GM23338 (cell line): Measurements from ENCODE around the gene PEPD. TPM values are rescaled to one million over a fixed set of nuclear protein-coding genes. Genes with fewer than 3 reads are reported as not detected.

Source experiments
- ATAC-seq: fragments of 200-7000 bp; cut with Tn5 transposase; 3 replicates; pipeline ENCODE4 v1.9.1; 2020
- DNase-seq: peaks from one replicate; pipeline ENCODE4 v3.0.0-alpha.2; 2015; ENCODE audit warnings: low spot score
- H2AFZ ChIP-seq: fragments of 200-600 bp; sonication (generic); 2 replicates; pipeline ENCODE4 v1.8.0; 2016; ENCODE audit warnings: antibody characterized with exemption, mild to moderate bottlenecking, moderate library complexity
- H3F3A ChIP-seq: fragments of 200-600 bp; sonication (generic); replicated peaks from 2 replicates; pipeline ENCODE4 v1.8.0; 2017; ENCODE audit warnings: antibody characterized with exemption, mixed run types, low read depth
- H3K27ac ChIP-seq: fragments of 200-600 bp; sonication (generic); 2 replicates; pipeline ENCODE4 v1.6.1; 2016; ENCODE audit warnings: low read depth
- H3K27me3 ChIP-seq: fragments of 200-600 bp; sonication (generic); 2 replicates; pipeline ENCODE4 v1.8.0; 2016; ENCODE audit warnings: mild to moderate bottlenecking, mixed run types, moderate library complexity; ENCODE audit not compliant: insufficient read depth
- H3K36me3 ChIP-seq: fragments of 200-600 bp; sonication (generic); 2 replicates; pipeline ENCODE4 v1.8.0; 2016; ENCODE audit warnings: mild to moderate bottlenecking; ENCODE audit not compliant: insufficient read depth
- H3K4me1 ChIP-seq: fragments of 200-600 bp; sonication (generic); 2 replicates; pipeline ENCODE4 v1.8.0; 2016; ENCODE audit warnings: mild to moderate bottlenecking, moderate library complexity; ENCODE audit not compliant: insufficient read depth
- H3K4me2 ChIP-seq: fragments of 200-600 bp; sonication (generic); 2 replicates; pipeline ENCODE4 v1.7.1; 2017; ENCODE audit warnings: mixed run types
- H3K4me3 ChIP-seq: fragments of 200-600 bp; sonication (generic); 2 replicates; pipeline ENCODE4 v1.6.1; 2016; ENCODE audit warnings: mixed run types
- H3K79me2 ChIP-seq: fragments of 200-600 bp; sonication (generic); replicated peaks from 2 replicates; pipeline ENCODE4 v1.8.0; 2017; ENCODE audit warnings: mild to moderate bottlenecking; ENCODE audit not compliant: insufficient read depth
- H3K9me2 ChIP-seq: fragments of 200-600 bp; sonication (generic); 2 replicates; pipeline ENCODE4 v1.8.0; 2017; ENCODE audit not compliant: insufficient read depth
- H4K20me1 ChIP-seq: fragments of 200-600 bp; sonication (generic); replicated peaks from 2 replicates; pipeline ENCODE4 v1.8.0; 2017; ENCODE audit warnings: mild to moderate bottlenecking; ENCODE audit not compliant: insufficient read depth
- H3K27ac Mint-ChIP-seq: 2 replicates; pipeline ENCODE4 v1.8.0; 2020; ENCODE audit warnings: inconsistent platforms, mild to moderate bottlenecking, moderate library complexity, mixed read lengths
- H3K27me3 Mint-ChIP-seq: 3 replicates; pipeline ENCODE4 v1.8.0; 2022; ENCODE audit warnings: low read depth, mild to moderate bottlenecking, moderate library complexity, mixed read lengths, inconsistent platforms; ENCODE audit not compliant: insufficient read depth, poor library complexity
- H3K36me3 Mint-ChIP-seq: 3 replicates; pipeline ENCODE4 v1.8.0; 2021; ENCODE audit warnings: low read depth, mild to moderate bottlenecking, inconsistent platforms, moderate library complexity, mixed read lengths
- H3K4me1 Mint-ChIP-seq: 3 replicates; pipeline ENCODE4 v1.8.0; 2020; ENCODE audit warnings: mild to moderate bottlenecking, inconsistent platforms, mixed read lengths
- H3K4me3 Mint-ChIP-seq: 3 replicates; pipeline ENCODE4 v1.8.0; 2021; ENCODE audit warnings: moderate library complexity, mild to moderate bottlenecking, inconsistent platforms, mixed read lengths
- H3K9me3 Mint-ChIP-seq: 3 replicates; pipeline ENCODE4 v1.8.0; 2020; ENCODE audit warnings: moderate library complexity, mild to moderate bottlenecking, inconsistent platforms, mixed read lengths
- CREB1 ChIP-seq: fragments of 250-450 bp; sonication (Bioruptor Pico); IDR thresholded peaks from 2 replicates; pipeline ENCODE4 v1.5.0; 2020; ENCODE audit warnings: low read depth, mild to moderate bottlenecking, moderate library complexity
- CTCF ChIP-seq, 2 experiments: fragments of 200-600 bp in 1 of 2; sonication (generic) in 1 of 2; conservative IDR thresholded peaks; 2 replicates each; pipeline versions ENCODE4 v1.5.1 to v1.6.1; 2016 to 2017; ENCODE audit warnings: antibody characterized with exemption in 2 of 2, low read depth in 2 of 2, mild to moderate bottlenecking in 2 of 2, moderate library complexity in 1 of 2
- ETS1 ChIP-seq: IDR thresholded peaks from 2 replicates; pipeline ENCODE4 v1.6.1; 2016; ENCODE audit warnings: antibody characterized with exemption
- EZH2 ChIP-seq: fragments of 200-600 bp; sonication (generic); IDR thresholded peaks from one replicate; pipeline ENCODE4 v1.8.0; 2017; ENCODE audit warnings: antibody characterized with exemption, mild to moderate bottlenecking, low read depth; ENCODE audit not compliant: unreplicated experiment
- EZH2phosphoT487 ChIP-seq: fragments of 200-600 bp; sonication (generic); IDR thresholded peaks from one replicate; pipeline ENCODE4 v1.8.1; 2018; ENCODE audit warnings: antibody characterized with exemption; ENCODE audit not compliant: unreplicated experiment
- JUNB ChIP-seq: IDR thresholded peaks from one replicate; pipeline ENCODE4 v1.6.1; 2016; ENCODE audit warnings: antibody characterized with exemption; ENCODE audit not compliant: unreplicated experiment
- NANOG ChIP-seq: IDR thresholded peaks from 2 replicates; pipeline ENCODE4 v1.6.1; 2016; ENCODE audit warnings: antibody characterized with exemption, borderline replicate concordance
- POLR2AphosphoS5 ChIP-seq: IDR thresholded peaks from 2 replicates; pipeline ENCODE4 v1.6.1; 2016; ENCODE audit warnings: antibody characterized with exemption, low read depth
- REST ChIP-seq: IDR thresholded peaks from one replicate; pipeline ENCODE4 v1.6.1; 2018; ENCODE audit warnings: antibody characterized with exemption; ENCODE audit not compliant: unreplicated experiment
- STAT1 ChIP-seq: IDR thresholded peaks from one replicate; pipeline ENCODE4 v1.6.1; 2016; ENCODE audit warnings: antibody characterized with exemption; ENCODE audit not compliant: unreplicated experiment
- ZNF114 ChIP-seq: fragments of 250-450 bp; sonication (Bioruptor Pico); IDR thresholded peaks from 2 replicates; pipeline ENCODE4 v1.5.0; 2020; ENCODE audit warnings: mild to moderate bottlenecking, moderate library complexity
- ZNF331 ChIP-seq: fragments of 250-450 bp; sonication (Bioruptor Pico); IDR thresholded peaks from 2 replicates; pipeline ENCODE4 v1.5.0; 2020; ENCODE audit warnings: low read depth, mild to moderate bottlenecking, moderate library complexity
- polyA plus RNA-seq: library from polyadenylated mRNA; unstranded; fragments of >200 nt; fragmentation: Nextera tagmentation; extraction: Ambion mirVana; gene quantifications from 2 replicates; pipeline ENCODE4 v1.2.1, GENCODE V29; 2016
- total RNA-seq: library from RNA; depleted of rRNA; stranded (reverse); fragments of >200 nt; shearing (Covaris generic); gene quantifications from 2 replicates; pipeline ENCODE4 v1.2.3, GENCODE V29; 2014

Gene PEPD
- total and polyA plus RNA-seq, 2 experiments from 2014 or later, result 81.7 to 89.2 TPM

GRCh38 chr19:33472226-33472625, 49.4 kb downstream of the PEPD start (continued):
- TF ChIP-seq ETS1 (no peak), ZNF114 (CRISPR knock-in tag) (no peak), CTCF (conservative IDR thresholded peaks at IDR 0.05; ENCODE audit: low read depth in 2 of 2) (no peak), NANOG (no peak), STAT1 (no peak), ZNF331 (CRISPR knock-in tag) (no peak), REST (no peak), CREB1 (no peak), EZH2 (no peak), EZH2phosphoT487 (no peak), JUNB (no peak)

- no peak for ATAC-seq
- peaks cover 2% of the 10 kb centered on the region; the same call in 1 of the 3 replicates for H3K36me3 Mint-ChIP-seq
- no peak for DNase-seq
Observed at GRCh38 chr19:33471111-33471996, 50.2 kb downstream of the PEPD start.

More at GRCh38 chr19:33471111-33471996, 50.2 kb downstream of the PEPD start:
- Histone ChIP-seq H3K4me1 (no peaks in the 10 kb centered on the region), H3K27ac (no peak overlapping the region), H3K79me2 (no peaks in the 10 kb centered on the region), H3K4me3 (no peak overlapping the region), H3K27me3 (no peaks in the 10 kb centered on the region), H3F3A (no peaks in the 10 kb centered on the region), H3K4me2 (no peak overlapping the region), H3K36me3 (no peaks in the 10 kb centered on the region), H4K20me1 (no peaks in the 10 kb centered on the region; the same call in 1 of the 2 replicates), H2AFZ (no peak overlapping the region), H3K9me2 (no peaks in the 10 kb centered on the region)
- Mint-ChIP-seq H3K9me3 (no peaks in the 10 kb centered on the region), H3K4me1 (peaks cover 6% of the 10 kb centered on the region; the same call in 1 of the 3 replicates), H3K27me3 (peaks cover 1% of the 10 kb centered on the region), H3K27ac (no peak overlapping the region), H3K4me3 (no peak overlapping the region)
- no peak for TF ChIP-seq ETS1
- TF ChIP-seq STAT1, result no peak
- TF ChIP-seq CREB1, result no peak
- TF ChIP-seq ZNF331 (CRISPR knock-in tag), result no peak
- no peak for TF ChIP-seq NANOG
- TF ChIP-seq POLR2AphosphoS5, result no peak
